GM19463 (cell line): ENCODE data around the gene SLC9A7.
A peak's percentile ranks its signal among the peaks of the same experiment; 100 is the strongest.

Source experiments
- ATAC-seq: cut with Tn5 transposase; IDR thresholded peaks from one replicate; pipeline ENCODE4 v1.9.1; 2021; ENCODE audit warnings: mild to moderate bottlenecking, moderate library complexity; ENCODE audit not compliant: unreplicated experiment

SLC9A7 gene

DNA sequence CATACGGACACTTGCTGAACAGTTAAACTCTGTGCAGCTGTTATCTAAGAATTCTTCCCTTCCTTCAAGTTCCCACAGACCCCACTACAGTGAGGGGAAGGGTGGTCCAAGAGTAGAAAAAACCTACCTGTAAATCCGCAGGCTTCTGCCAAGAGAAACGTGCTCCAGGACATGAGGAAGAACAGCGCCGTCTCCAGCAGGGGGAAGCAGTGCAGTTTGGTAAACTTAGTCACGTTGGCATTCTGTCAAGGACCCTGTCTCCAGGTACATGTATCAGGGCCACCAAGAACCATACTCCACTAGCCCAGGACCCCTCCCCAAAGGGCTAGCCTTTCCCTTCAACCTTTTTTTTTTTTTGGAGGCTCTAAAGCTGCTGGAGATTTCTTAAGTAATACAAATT lies 105.4 kb downstream of the SLC9A7 start:
- peak; percentile 33 for ATAC-seq

DNA sequence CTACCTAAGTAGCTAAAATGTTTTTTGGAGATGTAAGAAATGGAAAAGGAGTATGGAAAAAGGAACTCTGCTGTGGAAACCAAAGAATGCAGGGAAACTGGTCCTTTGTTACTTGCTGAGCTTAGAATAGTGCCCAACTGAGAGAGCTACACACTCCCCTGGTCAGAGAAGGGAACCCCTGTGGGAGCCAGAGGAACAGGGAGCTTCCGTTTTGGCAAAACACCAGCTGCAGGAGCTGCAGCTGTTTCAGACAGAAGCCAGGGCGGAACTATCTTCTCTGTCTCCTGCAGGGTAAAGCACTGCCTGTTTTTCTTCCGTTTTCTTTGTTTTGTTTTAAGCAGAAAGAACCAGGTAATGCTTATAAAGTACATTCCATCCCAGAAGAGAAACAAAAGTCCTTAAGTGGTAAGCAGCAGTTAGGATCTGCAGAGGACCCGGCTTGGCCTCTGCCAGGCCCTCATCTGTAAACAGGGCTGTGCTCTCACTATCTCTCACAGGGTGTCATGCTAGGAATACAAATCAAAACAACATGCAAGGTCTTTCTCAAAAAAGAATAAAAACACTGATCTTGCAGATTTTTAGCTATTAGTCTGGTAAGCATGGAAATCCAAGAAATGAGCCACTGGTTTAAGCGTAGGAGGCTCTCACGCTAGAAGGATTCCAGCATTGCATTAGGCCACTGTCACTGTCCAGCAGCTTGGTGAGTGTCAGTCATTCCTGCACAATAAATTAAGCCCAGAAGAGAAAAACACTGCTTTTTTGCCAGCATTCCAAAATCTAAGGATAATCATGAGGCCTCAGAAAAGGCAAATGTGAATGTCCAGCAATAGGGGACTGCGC lies 109.3 kb downstream of the SLC9A7 start:
- no peak for ATAC-seq

DNA sequence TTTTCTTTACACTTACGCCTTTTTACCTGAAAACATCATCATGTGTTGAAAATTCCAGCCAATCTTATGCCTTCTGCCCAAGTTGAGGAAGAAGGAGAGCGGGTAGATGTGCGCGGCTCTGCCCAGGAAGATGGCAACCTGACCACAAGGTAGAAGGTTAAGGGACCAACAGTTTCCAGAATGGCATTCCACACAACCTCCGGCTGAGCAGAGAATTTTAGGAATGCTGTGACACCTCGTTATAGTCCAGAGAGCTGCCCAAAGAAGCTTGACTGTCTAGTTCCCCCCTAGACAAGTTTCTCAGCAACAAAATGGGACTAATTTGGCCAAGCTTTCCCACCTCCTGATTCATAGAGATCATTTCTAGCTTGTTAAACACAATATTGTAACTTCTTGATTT lies 110.3 kb downstream of the SLC9A7 start:
- no peak for ATAC-seq

DNA sequence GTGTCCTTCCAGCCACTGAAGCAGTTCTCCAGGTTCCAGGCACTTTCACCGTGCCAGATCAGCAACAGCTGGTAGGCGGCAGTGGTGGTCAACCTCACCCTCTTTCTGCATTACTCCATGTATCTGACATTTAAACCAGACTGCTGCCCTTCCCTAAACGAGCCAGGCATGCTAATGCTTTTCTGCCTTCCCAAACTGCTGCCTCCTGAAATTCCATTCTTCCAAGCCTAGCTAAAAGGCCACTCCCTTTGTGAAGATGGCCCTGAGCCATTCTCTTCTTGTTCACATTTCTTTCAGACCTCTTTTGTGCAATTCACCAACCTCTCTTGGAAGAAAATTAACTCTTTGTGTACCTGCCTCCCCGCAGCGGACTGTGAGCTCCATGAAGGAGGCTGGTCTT lies 111.7 kb downstream of the SLC9A7 start:
- ATAC-seq = no peak

DNA sequence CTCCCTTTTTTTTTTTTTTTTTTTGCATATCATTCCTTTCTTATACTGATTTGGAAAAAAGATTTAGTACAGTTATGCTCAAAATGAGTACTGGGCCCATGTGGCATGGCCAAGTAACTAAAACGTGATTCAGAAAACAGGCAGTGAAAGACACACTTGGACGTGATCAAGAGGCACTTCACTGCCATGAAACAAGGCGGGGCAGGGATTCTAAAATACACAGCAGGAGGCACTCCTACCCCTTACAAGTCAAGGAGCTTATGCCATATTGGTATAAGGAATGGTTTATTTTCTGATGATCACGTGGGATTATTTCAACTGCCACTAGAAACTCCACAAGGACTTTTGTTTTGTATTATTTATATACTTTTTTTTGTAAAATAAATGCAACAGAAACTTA lies 113.3 kb downstream of the SLC9A7 start:
- no peak for ATAC-seq

DNA sequence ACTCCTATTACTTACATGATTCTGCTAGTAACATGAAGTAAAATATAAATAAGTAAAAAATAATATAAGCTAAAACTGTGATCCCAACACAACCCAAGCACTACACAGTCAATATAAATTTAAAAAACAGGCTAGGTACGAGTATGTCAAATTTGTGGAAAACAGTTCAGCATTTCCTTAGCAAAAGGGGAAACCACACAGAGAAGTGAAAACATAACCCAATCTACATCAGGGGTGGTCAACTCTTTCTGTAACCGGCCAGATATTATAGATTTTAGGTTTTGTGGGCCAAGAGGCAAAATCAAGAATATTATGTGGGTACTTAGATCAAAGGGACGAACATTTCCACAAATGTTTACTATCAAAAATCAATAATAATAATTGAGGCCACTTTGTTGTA lies 115.3 kb downstream of the SLC9A7 start:
- no peak for ATAC-seq

DNA sequence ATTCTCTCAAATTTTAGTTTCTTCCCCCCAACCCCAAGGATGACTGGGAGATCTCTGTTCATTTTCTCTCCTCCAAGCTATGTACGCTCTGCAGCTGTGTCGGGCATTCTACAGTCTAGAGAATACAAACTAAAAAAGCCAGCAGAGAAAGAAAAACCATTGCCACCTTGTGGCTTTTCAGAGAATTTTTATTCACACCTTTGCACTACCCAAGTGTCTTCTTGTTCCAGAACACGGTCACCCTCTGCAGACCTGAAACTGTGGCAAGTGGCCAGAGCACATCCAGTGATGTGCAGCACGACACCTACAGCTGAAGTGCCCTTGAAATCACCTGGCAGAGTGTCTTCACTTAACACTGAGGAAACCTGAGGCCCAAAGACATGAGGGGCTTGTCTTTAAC lies 116.8 kb downstream of the SLC9A7 start:
- ATAC-seq = no peak

DNA sequence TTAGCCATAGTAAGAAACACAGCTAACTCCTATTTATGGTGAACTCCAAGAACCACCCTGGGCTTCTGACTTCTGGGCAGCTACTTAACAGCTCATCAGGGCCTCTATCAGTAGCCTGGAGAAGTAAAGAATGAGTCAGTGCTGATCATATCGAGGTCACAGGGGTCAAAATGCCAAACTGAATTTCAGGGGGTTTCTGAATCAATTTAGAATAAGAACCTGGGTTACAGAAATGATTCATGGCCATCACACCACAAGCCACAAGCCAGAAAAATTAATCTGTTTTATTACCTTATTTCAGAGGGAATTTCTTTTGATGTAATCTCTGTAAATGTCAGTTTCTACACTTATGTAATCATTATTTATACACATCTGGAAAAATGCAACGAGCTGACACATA lies 121.0 kb downstream of the SLC9A7 start:
- ATAC-seq = peak; percentile 72

DNA sequence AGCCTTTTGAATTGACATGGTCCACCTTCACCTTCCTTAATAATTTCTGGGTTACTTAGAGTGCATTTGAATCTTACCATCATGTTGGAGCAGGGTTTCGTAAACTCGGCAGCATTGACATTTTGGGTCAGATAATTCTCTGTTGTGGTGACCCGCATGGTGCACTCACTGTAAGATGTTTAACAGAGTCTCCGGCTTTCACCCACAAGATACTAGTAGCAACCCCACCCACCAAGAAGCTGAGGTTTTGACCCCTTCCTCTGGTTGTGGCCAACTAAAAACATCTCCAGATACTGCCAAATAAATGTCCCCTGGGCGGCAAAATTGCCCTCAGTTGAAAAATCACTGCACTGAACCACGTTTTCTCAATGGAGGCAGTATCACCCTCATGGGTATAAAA lies 122.7 kb downstream of the SLC9A7 start:
- no peak for ATAC-seq

DNA sequence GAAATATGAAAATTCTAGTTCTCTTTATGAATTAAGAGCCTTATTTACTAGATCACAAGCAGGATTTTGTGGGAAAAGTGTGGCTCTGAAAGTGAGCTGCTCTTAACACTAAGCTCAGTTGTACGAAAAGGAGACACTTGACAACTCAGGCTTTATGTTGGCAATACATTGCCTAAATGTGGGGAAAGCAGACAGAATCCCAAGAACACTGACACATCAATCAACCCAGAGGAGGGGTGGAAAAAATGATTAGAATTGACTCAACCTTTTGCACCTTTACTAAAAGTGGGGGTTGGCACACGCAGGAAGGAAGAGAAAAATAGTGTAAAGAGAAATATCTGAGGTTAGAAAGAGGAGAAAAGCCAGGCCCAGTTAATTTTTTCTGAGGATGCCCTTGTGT lies 123.7 kb downstream of the SLC9A7 start:
- ATAC-seq = no peak

DNA sequence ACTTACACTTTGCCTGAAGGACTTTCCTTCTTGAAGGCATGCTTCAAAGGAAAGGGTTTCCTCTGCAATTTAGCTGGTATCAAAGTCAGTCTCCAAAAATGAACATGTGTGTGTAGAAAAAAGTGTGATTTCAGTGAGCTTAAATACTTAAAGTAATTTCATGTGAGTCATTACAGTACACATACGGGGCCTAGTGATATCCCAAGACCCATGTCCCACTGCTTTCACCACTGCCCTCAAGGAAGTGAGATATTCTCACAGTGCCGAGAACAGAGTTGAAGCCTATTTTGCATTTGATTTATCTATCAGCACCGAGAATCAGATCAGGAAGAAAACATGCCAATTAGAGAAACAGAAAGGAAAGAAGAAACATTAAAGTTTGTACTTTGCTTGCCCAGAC lies 124.3 kb downstream of the SLC9A7 start:
- ATAC-seq = no peak

DNA sequence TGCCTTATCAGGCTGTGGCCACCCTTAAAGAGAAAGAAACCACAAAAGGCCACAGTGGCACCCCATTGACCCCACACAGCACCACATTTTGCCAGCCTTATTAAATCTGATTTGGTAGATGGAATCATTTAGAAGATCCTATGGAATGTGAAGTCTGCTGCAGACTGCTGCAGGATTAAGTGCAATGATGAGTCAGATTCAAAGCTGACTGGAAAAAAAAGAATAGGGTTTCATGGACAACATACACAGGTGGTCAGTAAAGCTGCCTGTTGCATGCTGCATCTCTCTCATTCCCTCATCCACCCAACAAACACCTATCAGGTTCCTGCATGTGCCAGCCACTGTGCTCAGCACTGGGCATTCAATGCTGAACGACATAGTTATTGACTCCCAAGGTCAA lies 128.8 kb downstream of the SLC9A7 start:
- no peak for ATAC-seq

DNA sequence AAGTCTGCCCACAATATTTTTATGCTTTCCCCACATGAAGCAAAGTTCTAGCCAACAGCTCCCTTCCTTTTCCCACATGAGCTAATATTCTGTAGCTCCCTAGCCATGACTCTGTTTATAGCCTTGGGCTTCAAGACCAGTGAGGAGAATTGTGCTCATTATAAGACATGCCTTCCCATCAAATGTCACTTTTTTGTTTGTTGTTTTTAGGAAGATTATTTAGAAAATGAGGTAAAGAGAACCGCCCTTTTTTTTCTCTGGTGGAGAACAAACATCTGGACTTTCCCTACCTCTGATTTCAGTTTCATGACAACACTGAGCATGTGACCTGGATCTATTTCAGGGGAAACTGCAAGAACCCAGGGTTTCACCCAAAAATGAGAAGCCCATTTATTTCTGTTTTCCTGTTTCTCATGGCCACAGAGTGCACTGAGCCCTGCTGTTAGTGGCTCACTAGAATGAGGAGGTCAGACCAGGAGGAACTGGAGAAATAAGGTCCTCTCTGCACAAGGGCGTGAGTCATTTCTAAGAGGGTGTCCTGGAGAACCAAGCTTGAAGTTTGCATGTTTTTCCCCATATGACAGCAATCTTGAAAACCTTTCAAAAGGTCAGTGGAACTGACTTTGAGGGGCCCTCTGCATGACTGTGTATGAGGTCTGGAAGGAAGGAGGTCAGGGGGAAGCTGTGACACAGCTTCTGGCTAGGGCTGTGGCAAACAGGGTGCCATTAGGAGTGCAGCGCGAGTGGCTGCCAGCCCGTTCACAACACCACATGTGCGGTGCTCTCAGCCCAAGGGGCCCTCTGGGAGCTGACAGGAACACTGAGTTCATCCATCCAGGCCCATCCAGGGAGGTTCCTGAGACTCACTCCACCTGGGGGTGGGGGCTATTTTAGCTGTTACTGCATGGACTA lies 130.2 kb downstream of the SLC9A7 start:
- ATAC-seq = peak; percentile 87

DNA sequence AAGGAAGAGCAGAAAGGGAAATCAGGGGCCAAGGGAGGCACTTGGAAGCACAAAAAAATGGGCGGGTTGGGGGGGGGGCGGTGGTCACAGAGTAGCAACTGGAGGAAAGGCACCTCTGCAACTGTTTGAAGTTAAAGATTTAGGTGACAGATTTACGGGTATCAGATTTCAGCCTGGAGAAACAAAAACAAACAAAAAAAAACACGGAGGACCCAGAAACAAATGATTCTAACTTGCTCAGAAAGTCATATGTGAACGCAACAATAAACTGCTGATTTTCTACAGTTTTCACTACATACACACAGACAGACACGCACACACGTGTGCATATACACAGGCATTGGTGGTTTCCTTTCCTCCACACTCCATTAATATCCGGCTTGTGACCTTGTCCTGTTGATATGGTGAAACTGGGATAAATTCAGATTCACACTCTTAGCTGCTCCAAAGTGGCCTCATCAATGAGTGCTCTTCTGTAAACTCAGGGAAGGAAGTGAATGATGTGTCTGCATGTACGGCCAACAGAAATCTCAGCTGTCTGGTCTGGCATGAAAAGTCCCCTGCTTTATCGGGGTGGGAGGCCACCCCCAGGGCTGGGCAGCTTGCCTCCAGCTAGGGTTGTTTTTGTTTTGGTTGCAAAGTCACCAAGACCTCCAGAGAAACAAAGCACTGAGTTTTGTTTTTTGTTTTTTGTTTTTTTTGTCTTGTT lies 131.1 kb downstream of the SLC9A7 start:
- no peak for ATAC-seq

DNA sequence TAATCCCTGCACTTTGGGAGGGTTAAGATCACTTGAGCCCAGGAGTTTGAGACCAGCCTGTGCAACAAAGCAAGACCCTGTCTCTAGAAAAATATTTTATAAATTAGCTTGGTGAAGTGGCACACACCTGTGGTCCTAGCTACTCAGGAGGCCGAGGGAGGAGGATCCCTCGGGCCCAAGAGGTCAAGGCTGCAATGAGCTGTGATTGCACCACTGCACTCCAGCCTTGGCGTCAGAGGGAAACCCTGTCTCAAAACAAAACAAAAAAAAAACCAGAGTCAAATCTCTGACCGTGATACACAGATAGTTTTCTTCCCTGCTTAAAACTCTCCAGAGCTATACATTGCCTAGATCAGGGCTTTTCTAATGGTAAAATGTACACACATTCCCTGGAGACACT lies 131.9 kb downstream of the SLC9A7 start:
- ATAC-seq = no peak

DNA sequence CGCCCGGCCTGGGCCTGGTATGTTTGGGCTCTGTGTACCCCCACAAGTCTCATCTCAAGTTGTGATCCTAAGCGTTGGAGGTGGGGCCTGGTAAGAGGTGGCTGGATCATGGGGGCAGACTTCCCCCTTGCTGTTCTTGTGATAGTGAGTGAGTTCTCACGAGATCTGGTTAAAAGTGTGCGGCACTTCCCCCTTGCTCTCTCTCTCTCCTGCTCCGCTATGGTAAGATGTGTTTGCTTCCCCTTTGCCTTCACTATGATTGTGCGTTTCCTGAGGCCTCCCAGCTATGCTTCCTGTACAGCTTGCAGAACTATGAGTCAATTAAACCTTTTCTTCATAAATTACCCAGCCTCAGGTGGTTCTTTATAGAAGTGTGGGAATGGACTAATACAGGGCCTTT lies 132.4 kb downstream of the SLC9A7 start:
- ATAC-seq = no peak

DNA sequence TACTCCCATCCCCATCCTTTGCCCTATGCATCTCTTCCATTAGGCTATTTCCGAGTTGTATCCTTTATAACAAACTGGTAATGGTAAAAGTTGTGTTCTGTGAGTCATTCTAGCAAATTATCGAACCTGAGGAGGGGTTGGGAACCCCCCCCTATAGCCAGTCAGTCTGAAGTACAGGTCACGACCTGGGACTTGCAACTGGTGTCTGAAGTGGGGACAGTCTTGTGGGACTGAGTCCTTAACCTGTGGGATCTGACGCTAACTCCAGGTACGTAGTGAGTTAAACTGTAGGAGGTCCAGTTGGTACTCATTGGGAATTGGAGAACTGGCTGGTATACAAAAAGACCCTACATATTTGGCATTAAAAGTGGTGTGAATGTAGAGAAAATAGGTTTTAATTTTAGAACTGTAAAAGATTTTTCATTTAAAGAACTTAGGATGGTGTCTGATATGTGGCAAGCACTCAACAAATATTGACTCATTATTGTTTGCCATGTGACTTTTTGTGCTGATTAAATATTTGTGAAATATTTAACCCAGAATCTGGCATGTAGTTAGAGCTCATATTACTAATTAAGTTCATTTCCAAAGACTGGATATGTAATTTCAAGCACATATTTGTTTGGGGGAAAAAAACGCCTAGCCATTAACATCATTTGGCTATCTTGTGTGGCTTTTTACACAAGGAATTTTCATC lies 134.7 kb downstream of the SLC9A7 start:
- no peak for ATAC-seq

DNA sequence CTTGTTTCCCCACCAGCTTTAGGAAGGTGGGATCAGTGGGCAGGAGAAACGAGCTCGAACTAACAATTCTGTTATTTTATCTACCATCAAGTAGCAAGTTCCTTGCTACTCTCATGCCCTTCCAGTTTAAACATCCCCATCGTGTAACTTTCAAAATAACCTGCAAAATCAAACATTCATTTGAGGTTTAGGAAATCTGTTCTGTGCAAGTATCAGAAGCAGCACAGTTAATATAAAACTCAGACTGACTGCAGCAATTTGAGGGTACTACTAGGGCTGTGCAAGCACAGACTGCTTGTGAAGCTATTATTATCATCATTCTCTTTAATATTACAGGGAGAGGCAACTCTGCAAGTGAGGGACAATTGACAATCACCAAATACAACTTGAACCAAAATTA lies 137.3 kb downstream of the SLC9A7 start:
- ATAC-seq = no peak

DNA sequence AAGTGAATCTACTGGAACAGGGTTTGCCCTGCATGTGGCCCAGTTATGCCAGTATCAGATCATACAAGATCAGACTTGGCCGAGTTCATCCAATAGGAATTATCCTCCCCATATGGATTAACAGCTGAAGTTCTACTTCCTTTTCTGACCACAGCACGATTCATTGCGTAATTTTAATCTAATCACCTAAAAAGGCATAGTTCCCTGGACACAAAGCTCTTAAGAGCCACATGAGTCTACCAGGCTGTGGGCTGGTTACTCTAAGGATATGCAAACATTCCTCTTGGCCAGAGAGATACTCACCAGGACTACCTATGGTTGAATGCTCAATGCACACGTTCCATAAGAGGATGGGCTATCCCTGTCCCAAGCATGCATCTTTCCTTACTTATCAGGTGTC lies 138.4 kb downstream of the SLC9A7 start:
- no peak for ATAC-seq

DNA sequence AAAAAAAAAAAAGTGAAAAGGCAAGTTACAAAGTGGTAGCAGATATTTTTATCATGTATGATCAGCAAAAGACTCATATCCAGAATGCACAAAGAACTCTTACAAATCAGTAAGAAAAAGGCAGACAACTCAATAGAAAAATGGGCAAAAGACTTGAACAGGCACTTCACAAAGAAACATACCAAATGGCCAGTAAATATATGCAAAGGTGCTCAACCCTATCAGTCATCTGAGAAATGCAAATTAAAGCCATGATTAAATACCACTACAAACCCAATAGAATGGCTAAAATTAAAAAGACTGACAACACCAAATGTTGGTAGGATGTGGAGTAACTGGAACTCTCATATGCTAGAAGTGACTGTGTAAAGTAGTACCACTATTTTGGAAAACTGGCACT lies 140.0 kb downstream of the SLC9A7 start:
- ATAC-seq = no peak

DNA sequence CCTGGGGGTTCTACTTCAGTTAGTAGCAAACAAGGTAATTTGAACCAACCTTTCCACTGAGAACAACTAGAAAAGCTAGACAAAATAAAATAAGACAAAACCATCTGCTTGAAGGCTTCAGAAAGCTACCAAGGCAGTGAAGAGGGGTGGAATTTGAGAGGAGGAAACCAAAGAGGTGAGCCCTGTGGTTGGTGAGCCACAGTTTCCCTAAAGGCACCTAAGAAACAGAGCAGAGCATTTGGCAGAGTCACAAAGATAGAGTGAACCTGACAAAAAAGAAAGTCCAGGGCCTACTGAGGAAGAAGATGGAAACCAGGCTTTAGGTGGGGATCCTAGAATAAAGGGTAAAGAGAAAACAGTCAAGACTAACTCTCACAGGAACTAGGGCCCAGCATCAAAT lies 141.0 kb downstream of the SLC9A7 start:
- no peak for ATAC-seq
